ENCODE measurements around the gene SLC7A6. TPM values are rescaled to one million over a fixed set of nuclear protein-coding genes. Genes with fewer than 3 reads are reported as not detected.

SLC7A6 gene
- total and polyA plus RNA-seq, 2 of the 8 experiments (the other 6 are each of a cell fraction or from before 2014, with no cell fraction given): 28.0 to 37.8 TPM

- no peak for DNase-seq (ENCODE audit: low read depth in 1 of 2, low spot score in 2 of 2)
- Histone ChIP-seq H3K4me3 (ENCODE audit: extremely low read depth in 1 of 4, insufficient read depth in 2 of 4, low read depth in 3 of 4, low read length in 4 of 4) (no peak overlapping the region), H4K5ac (ENCODE audit: insufficient read length, low read depth, low read length) (no peak overlapping the region), H3K9ac (replicated peaks in 1 of 4; ENCODE audit: extremely low read depth in 1 of 4, low read depth in 3 of 4, low read length in 3 of 4) (no peak overlapping the region), H2BK5ac (ENCODE audit: low read depth, low read length) (no peak overlapping the region), H3K4me1 (replicated peaks in 1 of 4; ENCODE audit: control insufficient read depth in 3 of 4, insufficient read depth in 4 of 4, low read length in 3 of 4) (peaks cover 0 to 2% (median 0%) of the 10 kb centered on the region in 4 experiments; a peak in 1 of 7 replicates), H3K18ac (ENCODE audit: extremely low read depth, low read length) (no peak overlapping the region), H3K36me3 (ENCODE audit: control insufficient read depth in 2 of 4, insufficient read depth in 4 of 4, low read length in 3 of 4) (no peaks in the 10 kb centered on the region; a peak in 1 of 8 replicates), H3K79me2 (ENCODE audit: control insufficient read depth in 1 of 2, insufficient read depth in 2 of 2, low read length in 2 of 2) (no peaks in the 10 kb centered on the region), H2AK5ac (ENCODE audit: low read depth, low read length) (no peak overlapping the region), H3K23ac (ENCODE audit: insufficient read length) (no peak overlapping the region), H4K91ac (replicated peaks; ENCODE audit: insufficient read length, low read length) (no peak overlapping the region), H3K4me2 (ENCODE audit: insufficient read depth in 1 of 2, low read depth in 2 of 2, low read length in 2 of 2) (no peak overlapping the region), H3K4ac (replicated peaks; ENCODE audit: insufficient read length, low read depth, low read length) (no peak overlapping the region), H3K23me2 (ENCODE audit: low read depth, low read length) (no peaks in the 10 kb centered on the region), H3K56ac (replicated peaks; ENCODE audit: insufficient read length, low read depth, low read length) (no peak overlapping the region), H2BK12ac (ENCODE audit: low read depth, low read length) (no peak overlapping the region), H3K79me1 (ENCODE audit: low read depth, low read length) (no peaks in the 10 kb centered on the region), H2BK20ac (ENCODE audit: low read length) (no peak overlapping the region), H3K27ac (ENCODE audit: low read depth, low read length) (no peak overlapping the region), H2BK15ac (ENCODE audit: low read length) (no peak overlapping the region), H2AFZ (ENCODE audit: low read length) (no peak overlapping the region), H3K14ac (ENCODE audit: insufficient read length) (no peak overlapping the region), H2BK120ac (replicated peaks; ENCODE audit: low read depth, low read length) (no peak overlapping the region), H3K9me3 (ENCODE audit: insufficient read depth in 2 of 2, low read depth in 1 of 2, low read length in 1 of 2) (no peaks in the 10 kb centered on the region), H4K8ac (ENCODE audit: extremely low read depth, insufficient read depth, low read length) (no peak overlapping the region), H3K27me3 (replicated peaks in 1 of 4; ENCODE audit: control insufficient read depth in 3 of 4, extremely low read depth in 1 of 4, insufficient read depth in 3 of 4, low read length in 3 of 4) (no peaks in the 10 kb centered on the region), H4K20me1 (replicated peaks in 1 of 2; ENCODE audit: control insufficient read depth in 1 of 2, insufficient read depth in 2 of 2, low read length in 2 of 2) (no peaks in the 10 kb centered on the region)
- FAIRE-seq: no peak
- 97% methylated on average over 6 of the region's 6 CpGs; no CpG with 5 or more reads in 1 of the 2 experiments for WGBS, 2 experiments (ENCODE audit: extremely low coverage in 1 of 2, insufficient coverage in 1 of 2, insufficient read length in 1 of 2, insufficient replicate concordance in 2 of 2, low coverage in 1 of 2, low lambda C conversion rate in 2 of 2, missing lambda C conversion rate in 1 of 2)
- CTCF ChIA-PET (ENCODE audit: partially characterized antibody): interaction anchor here (0.6 to 2.0 kb wide), 6 partner anchors 9 to 126 kb away, joined by 3 to 10 read pairs (median 6); no protein-coding TSS in a partner anchor
- POLR2A ChIA-PET (ENCODE audit: partially characterized antibody): interaction anchor here (0.7 to 1.9 kb wide), 4 partner anchors 15 to 286 kb away, joined by 3 to 5 read pairs (median 3); partner anchors contain the start of gene ESRP2
- no peak for TF ChIP-seq JUN (IDR thresholded peaks at IDR 0.05; ENCODE audit: low read depth, low read length)
- TF ChIP-seq E2F6 (IDR thresholded peaks at IDR 0.05): no peak
- TF ChIP-seq BCL11A (IDR thresholded peaks at IDR 0.05; ENCODE audit: low read depth in 2 of 2, low read length in 2 of 2): no peak
Observed at GRCh38 chr16:68219725-68220351, 44.5 kb upstream of the SLC7A6 start.
